ENCODE measurements around the gene RNF144A. TPM values are rescaled to one million over a fixed set of nuclear protein-coding genes. Genes with fewer than 3 reads are reported as not detected.

RNF144A gene
- total and polyA plus RNA-seq, 2 donors (not counting 1 experiment from before 2014, with no cell fraction given), result 0.17 to 0.24 TPM

- Histone ChIP-seq H2AFZ (ENCODE audit: low read length) (no peak overlapping the region), H4K20me1 (ENCODE audit: control insufficient read depth, extremely low read depth, insufficient read depth, low read length) (no peaks in the 10 kb centered on the region), H3K27ac (ENCODE audit: insufficient read depth, low read length) (no peak overlapping the region), H3K27me3 (ENCODE audit: control insufficient read depth, insufficient read depth, low read length) (peaks cover 2% of the 10 kb centered on the region), H3K9me3 (ENCODE audit: control insufficient read depth, insufficient read depth, low read depth, low read length) (no peaks in the 10 kb centered on the region), H3K9ac (ENCODE audit: insufficient read depth, low read length) (no peak overlapping the region), H3K4me1 (ENCODE audit: control insufficient read depth, extremely low read depth, insufficient read depth, low read length) (no peaks in the 10 kb centered on the region), H3K4me3 (replicated peaks in 1 of 4; ENCODE audit: control extremely low read depth in 1 of 4, insufficient read depth in 1 of 4, low read depth in 3 of 4, low read length in 4 of 4) (no peak overlapping the region), H3K4me2 (ENCODE audit: extremely low read depth, insufficient read depth, low read length) (no peak overlapping the region), H3K79me2 (ENCODE audit: control insufficient read depth, insufficient read depth, low read length) (no peaks in the 10 kb centered on the region), H3K36me3 (ENCODE audit: control insufficient read depth, insufficient read depth, low read length) (no peaks in the 10 kb centered on the region)
- TF ChIP-seq EZH2 (IDR thresholded peaks at IDR 0.05; ENCODE audit: low read length, missing control alignments) (no peak), CTCF (conservative IDR thresholded peaks at IDR 0.05 in 1 of 2, IDR thresholded peaks at IDR 0.05 in 1 of 2; ENCODE audit: low read depth in 1 of 2, low read length in 2 of 2) (no peak)
- no peak for DNase-seq (ENCODE audit: low read depth in 2 of 2)
Observed at GRCh38 chr2:6923319-6923718, 6.1 kb downstream of the RNF144A start.

- no peak for DNase-seq (ENCODE audit: low read depth in 2 of 2)
- Histone ChIP-seq H3K4me3 (replicated peaks in 1 of 4; ENCODE audit: control extremely low read depth in 1 of 4, insufficient read depth in 1 of 4, low read depth in 3 of 4, low read length in 4 of 4) (no peak overlapping the region), H3K4me2 (ENCODE audit: extremely low read depth, insufficient read depth, low read length) (no peak overlapping the region), H3K27me3 (ENCODE audit: control insufficient read depth, insufficient read depth, low read length) (peaks cover 2% of the 10 kb centered on the region), H3K79me2 (ENCODE audit: control insufficient read depth, insufficient read depth, low read length) (no peaks in the 10 kb centered on the region), H3K4me1 (ENCODE audit: control insufficient read depth, extremely low read depth, insufficient read depth, low read length) (no peaks in the 10 kb centered on the region), H3K36me3 (ENCODE audit: control insufficient read depth, insufficient read depth, low read length) (no peaks in the 10 kb centered on the region), H2AFZ (ENCODE audit: low read length) (no peak overlapping the region), H3K9ac (ENCODE audit: insufficient read depth, low read length) (no peak overlapping the region), H4K20me1 (ENCODE audit: control insufficient read depth, extremely low read depth, insufficient read depth, low read length) (no peaks in the 10 kb centered on the region), H3K27ac (ENCODE audit: insufficient read depth, low read length) (no peak overlapping the region), H3K9me3 (ENCODE audit: control insufficient read depth, insufficient read depth, low read depth, low read length) (no peaks in the 10 kb centered on the region)
- TF ChIP-seq EZH2 (IDR thresholded peaks at IDR 0.05; ENCODE audit: low read length, missing control alignments) (no peak), CTCF (conservative IDR thresholded peaks at IDR 0.05 in 1 of 2, IDR thresholded peaks at IDR 0.05 in 1 of 2; ENCODE audit: low read depth in 1 of 2, low read length in 2 of 2) (no peak)
Observed at GRCh38 chr2:6924101-6924923, 7.1 kb downstream of the RNF144A start.

- Histone ChIP-seq H3K4me3 (replicated peaks in 1 of 4; ENCODE audit: control extremely low read depth in 1 of 4, insufficient read depth in 1 of 4, low read depth in 3 of 4, low read length in 4 of 4) (no peak overlapping the region), H2AFZ (ENCODE audit: low read length) (no peak overlapping the region), H3K9me3 (ENCODE audit: control insufficient read depth, insufficient read depth, low read depth, low read length) (no peaks in the 10 kb centered on the region), H3K9ac (ENCODE audit: insufficient read depth, low read length) (no peak overlapping the region), H3K36me3 (ENCODE audit: control insufficient read depth, insufficient read depth, low read length) (no peaks in the 10 kb centered on the region), H3K27ac (ENCODE audit: insufficient read depth, low read length) (no peak overlapping the region), H3K4me1 (ENCODE audit: control insufficient read depth, extremely low read depth, insufficient read depth, low read length) (no peaks in the 10 kb centered on the region), H3K4me2 (ENCODE audit: extremely low read depth, insufficient read depth, low read length) (no peak overlapping the region), H4K20me1 (ENCODE audit: control insufficient read depth, extremely low read depth, insufficient read depth, low read length) (no peaks in the 10 kb centered on the region), H3K27me3 (ENCODE audit: control insufficient read depth, insufficient read depth, low read length) (peaks cover 2% of the 10 kb centered on the region), H3K79me2 (ENCODE audit: control insufficient read depth, insufficient read depth, low read length) (no peaks in the 10 kb centered on the region)
- TF ChIP-seq EZH2 (IDR thresholded peaks at IDR 0.05; ENCODE audit: low read length, missing control alignments), result no peak
- TF ChIP-seq CTCF (conservative IDR thresholded peaks at IDR 0.05 in 1 of 2, IDR thresholded peaks at IDR 0.05 in 1 of 2; ENCODE audit: low read depth in 1 of 2, low read length in 2 of 2), result no peak
- no peak for DNase-seq (ENCODE audit: low read depth in 2 of 2)
Observed at GRCh38 chr2:6924924-6925409, 7.8 kb downstream of the RNF144A start.
